Stimulated activated CD8-positive, alpha-beta memory T cell treated with anti-CD3 and anti-CD28 coated beads, Interleukin-4, amount 100 ng/mL, for 48 hours (primary cell): Measurements from ENCODE around the gene PTDSS2.
"Not testable (repeated sequence)": the region's sequence is repeated elsewhere in the genome, so short reads cannot be mapped to it uniquely, and the experiment has no call there.

Experiments
- DNase-seq: peaks from one replicate; pipeline ENCODE4 v3.0.0-alpha.2; 2020

PTDSS2 gene

DNA sequence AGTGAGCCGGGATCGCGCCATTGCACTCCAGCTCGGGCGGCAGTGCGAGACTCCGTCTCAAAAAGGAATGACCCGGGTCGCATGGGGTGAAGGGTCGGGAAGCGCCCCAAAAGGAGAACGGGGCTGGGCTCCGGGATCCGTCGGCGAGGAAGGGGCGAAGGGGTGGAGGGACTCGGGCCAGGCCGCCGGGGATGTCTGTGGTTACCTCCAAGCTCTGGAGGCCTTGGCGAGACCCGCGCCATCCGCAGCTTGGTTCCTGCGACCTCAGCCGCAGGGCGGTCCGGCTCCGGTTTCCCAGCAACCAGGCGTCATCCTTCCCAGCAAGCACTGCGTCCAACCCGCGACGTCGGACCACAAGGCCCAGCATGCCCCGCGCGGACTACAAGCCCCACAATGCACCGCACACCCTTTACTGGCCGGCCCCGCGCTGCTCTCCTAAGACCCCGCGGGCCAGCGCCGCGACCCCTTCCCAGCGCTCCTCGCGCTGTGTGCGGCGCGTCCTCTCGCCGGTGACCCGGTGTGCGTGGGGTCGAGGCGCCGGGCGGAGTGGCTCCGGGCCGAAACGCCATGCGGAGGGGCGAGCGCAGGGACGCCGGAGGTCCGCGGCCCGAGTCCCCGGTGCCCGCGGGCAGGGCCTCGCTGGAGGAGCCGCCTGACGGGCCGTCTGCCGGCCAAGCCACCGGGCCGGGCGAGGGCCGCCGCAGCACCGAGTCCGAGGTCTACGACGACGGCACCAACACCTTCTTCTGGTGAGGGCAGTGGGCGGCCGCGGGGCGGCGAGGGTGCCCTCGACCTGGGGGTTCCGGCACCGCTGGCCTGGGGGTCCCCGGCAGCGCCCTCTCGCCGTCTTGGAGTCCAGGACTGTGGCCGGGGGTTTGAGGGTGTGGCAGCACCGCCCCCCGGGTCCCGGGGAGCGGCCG is at the start of gene PTDSS2:
PTDSS2 (plus strand) TSS at position 391 of the 920 bp plus-strand sequence; CDS start at position 568, 177 bp downstream.
- peak; percentile 97 for DNase-seq

- not testable (repeated sequence) for DNase-seq
Measured at GRCh38 chr11:401196-401595, 48.9 kb upstream of the PTDSS2 start.

DNA sequence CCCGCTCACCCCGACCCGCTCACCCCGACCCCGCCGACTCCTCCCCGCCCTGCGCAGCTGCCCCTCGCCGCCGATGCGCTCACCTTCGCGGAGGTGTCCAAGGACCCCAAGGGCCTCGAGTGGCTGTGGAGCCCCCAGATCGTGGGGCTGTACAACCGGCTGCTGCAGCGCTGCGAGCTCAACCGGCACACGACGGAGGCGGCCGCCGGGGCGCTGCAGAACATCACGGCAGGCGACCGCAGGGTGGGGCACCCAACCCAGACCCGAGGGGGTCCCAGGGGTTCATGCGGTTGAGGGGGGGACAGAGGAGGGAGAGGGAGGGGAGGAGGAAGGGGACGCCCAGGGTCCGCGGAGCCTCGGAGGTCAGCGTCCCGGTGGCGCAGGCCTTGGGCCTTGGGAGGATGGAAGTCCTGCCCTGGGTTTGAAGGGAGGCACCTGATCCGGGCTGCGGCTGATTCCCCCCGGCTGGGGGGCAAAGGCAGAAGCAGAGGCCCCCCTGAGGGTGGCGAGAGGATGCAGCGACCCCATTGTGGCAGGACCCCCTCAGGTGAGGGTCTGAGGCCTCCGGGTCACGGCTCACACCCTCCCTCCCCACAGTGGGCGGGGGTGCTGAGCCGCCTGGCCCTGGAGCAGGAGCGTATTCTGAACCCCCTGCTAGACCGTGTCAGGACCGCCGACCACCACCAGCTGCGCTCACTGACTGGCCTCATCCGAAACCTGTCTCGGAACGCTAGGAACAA is 46.9 kb upstream of the PTDSS2 start:
- no peak for DNase-seq

GRCh38 chr11:403761-404431 is 46.2 kb upstream of the PTDSS2 start:
- DNase-seq: no peak

GRCh38 chr11:404551-405264 is 45.4 kb upstream of the PTDSS2 start:
- DNase-seq: no peak

GRCh38 chr11:405323-405953 is 44.6 kb upstream of the PTDSS2 start:
- DNase-seq: no peak

- DNase-seq: no peak
Measured at GRCh38 chr11:405954-406795, 43.9 kb upstream of the PTDSS2 start.

GRCh38 chr11:406796-407650 is 43.1 kb upstream of the PTDSS2 start:
- DNase-seq: peak; percentile 92

DNA sequence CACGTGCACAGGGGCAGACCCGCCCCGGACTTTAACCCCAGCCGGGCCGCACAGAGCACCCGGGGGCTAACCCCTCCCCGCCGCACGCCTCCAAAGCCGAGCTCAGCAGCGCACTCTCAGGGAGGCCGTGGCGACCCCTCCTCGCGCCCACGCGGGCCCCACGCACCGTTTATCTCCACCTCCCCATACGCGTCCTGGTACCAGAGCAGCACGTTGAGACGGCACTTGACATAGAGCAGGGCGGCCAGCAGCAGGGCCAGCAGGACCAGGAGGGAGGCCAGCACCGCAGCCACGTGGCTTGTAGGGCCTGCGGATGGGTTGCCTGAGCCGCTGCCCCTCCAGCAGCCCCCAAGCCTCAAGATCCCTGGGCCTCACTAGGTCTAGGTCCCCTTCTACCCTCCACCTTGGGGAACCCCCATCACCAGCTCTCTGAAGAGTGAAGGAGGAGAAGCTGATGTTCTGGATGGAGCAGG is 42.4 kb upstream of the PTDSS2 start:
- no peak for DNase-seq

- no peak for DNase-seq
Measured at GRCh38 chr11:408154-409007, 41.7 kb upstream of the PTDSS2 start.

- DNase-seq: no peak
Measured at GRCh38 chr11:409008-409599, 41.0 kb upstream of the PTDSS2 start.

GRCh38 chr11:409600-410483 is 40.2 kb upstream of the PTDSS2 start:
- no peak for DNase-seq

DNA sequence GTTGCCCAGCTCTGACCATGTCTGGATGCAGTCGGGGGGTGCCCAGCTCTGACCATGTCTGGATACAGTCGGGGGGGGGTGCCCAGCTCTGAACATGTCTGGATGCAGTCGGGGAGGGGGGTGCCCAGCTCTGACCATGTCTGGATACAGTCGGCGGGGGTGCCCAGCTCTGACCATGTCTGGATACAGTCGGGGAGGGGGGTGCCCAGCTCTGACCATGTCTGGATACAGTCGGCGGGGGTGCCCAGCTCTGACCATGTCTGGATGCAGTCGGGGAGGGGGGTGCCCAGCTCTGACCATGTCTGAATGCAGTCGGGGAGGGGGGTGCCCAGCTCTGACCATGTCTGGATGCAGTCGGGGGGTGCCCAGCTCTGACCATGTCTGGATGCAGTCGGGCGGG is 39.4 kb upstream of the PTDSS2 start:
- not testable (repeated sequence) for DNase-seq

DNA sequence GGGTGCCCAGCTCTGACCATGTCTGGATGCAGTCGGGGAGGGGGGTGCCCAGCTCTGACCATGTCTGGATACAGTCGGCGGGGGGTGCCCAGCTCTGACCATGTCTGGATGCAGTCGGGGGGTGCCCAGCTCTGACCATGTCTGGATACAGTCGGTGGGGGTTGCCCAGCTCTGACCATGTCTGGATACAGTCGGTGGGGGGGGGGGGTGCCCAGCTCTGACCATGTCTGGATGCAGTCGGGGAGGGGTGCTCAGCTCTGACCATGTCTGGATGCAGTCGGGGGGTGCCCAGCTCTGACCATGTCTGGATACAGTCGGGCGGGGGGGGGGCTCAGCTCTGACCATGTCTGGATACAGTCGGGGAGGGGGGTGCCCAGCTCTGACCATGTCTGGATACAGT is 38.6 kb upstream of the PTDSS2 start:
- not testable (repeated sequence) for DNase-seq

DNA sequence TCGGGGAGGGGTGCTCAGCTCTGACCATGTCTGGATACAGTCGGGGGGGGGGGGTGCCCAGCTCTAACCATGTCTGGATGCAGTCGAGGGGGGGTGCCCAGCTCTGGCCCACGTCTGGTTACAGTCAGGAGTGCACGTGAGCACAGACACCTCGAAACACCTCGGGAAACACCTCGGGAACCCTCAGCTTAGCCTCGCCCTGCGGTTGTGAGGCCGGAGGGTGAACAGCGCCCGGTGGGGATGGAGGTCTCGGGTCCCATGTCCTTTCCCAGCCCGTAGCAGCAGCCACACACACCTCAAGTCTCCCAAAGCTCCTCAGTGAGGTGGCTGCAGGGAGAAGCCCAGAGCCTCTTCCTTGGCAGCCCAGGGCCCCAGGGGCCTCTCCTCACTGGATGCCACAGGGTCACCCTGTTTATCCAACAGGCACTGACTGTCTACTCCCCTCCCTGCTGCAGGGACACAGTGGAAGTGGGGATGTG is 37.4 kb upstream of the PTDSS2 start:
- no peak for DNase-seq

DNA sequence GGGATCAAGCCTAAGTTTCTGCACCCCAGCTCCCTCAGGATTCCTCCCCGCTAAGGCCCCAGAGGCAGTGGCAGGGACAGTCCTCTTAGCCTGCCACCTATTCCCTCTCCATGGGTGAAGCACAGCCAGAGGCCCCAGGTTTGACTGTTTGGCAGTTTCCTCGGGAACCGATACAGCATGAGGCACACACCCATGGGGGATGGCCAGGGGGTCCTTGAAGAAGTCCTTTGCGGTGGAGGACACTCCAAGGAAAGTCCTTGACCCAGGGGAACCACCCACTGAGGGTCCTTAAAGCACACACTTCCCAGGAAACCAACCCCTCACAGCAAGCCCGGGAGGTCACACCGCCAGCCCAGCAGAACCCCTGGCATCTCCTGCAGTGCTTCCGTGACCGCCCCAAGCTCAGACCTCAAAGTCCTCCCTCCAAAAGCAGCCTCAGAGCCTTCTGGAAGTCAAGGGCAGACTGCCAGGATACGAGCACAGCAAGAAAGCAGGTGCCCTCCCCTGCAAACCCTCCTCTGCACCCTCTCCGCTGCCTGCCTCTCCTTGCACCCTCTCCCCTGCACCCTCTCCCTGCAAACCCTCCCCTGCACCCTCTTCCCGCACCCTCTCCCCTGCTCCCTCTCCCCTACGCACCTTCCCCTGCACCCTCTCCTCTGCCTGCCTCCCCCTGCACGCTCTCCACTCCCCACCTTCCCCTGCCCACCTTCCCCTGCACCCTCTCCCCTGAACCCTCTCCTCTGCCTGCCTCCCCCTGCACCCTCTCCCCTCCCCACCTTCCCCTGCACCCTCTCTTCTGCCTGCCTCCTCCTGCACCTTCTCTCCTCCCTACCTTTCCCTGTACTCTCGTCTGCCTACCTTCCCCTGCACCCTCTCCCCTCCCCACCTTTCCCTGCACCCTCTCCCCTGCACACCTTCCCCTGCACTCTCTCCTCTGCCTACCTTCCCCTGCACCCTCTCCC is 36.7 kb upstream of the PTDSS2 start:
- DNase-seq: no peak
